Stimulated activated CD4-positive, alpha-beta T cell treated with anti-CD3 and anti-CD28 coated beads, Interleukin-15, amount 100 ng/mL, for 24 hours (primary cell): ENCODE results near the gene OR6C4.
"Not testable (repeated sequence)": the region's sequence is repeated elsewhere in the genome, so short reads cannot be mapped to it uniquely, and the experiment has no call there.

ENCODE experiments used
- DNase-seq: peaks from one replicate; pipeline ENCODE4 v3.0.0-alpha.2; 2020

The OR6C4 gene

DNA sequence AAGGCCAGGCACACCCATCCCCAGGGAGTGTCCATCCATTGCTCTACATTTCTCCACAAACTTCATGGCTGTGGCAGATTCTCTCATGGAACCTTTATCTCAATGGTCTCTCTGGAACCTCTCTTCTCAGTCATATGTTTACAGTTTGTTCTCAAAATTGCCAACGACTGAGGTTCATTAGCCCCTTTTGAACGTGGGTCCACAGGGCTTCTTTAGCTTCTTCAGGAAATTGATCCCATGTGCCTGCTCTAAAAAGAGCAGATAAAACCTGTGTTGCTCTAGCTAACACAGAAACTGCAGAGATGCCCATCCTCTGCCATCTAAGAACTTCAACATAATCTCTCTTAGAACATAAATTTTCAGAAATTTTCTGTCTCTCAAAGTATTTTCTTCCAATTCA, at the start of gene OR6C4:
Gene OR6C4, plus strand, starts transcription at position 301 of the 400 bp plus-strand sequence. CDS start 1,625 bp downstream, outside the sequence.
- no peak for DNase-seq

DNA sequence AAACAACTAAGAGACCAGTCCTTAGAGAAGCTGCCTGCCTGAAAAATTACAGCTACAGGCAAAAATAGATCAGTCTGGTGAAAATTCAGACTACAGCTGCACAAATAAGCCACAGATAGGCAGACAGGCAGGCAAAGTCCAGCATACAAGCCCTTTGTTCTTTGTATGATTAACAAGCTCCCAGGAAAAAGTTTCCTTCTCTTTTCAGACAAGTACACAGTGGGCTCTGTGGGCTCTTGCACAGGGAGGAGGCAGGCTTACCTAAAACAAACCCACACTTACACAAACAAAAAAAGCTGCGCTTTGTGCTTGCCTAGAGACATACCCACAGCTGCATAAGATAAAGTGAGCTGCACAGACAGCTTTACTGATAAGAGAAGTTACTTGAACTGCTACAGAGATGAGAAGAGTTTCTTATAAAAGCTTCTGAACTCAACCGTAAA, 49.6 kb upstream of the OR6C4 start:
- no peak for DNase-seq

DNA sequence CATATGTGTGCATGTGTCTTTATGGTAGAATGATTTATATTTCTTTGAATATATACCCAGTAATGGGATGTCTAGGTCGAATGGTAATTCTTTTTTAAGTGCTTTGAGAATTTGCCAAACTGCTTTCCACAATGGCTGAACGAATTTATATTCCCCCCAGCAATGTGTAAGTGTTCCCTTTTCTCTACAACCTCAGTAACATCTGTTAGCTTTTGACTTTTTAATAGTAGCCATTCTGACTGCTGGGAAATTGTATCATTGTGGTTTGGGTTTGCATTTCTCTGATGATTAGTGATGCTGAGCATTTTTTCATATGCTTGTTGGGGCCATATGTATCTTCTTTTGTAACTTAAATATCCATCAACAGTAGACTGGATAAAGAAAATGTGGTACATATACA, 47.8 kb upstream of the OR6C4 start:
- no peak for DNase-seq

DNA sequence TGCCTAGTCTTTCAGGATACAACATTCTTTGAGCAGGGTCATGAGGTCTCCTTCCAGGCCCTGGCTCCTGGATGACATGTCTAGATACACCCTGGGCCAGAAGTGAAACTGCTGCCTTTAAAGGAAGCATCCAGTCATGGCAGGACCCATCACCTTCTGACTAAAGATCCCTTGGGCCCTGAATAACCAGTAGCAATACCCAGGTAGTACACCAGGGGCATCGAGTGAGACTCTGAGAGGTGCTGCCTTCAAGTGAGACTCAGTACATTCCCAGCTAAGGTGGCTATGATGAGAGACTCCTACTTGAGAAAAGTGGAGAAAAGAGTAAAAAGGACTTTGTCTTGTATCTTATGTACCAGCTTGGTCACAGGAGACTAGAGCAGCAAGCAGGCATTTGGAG, 33.7 kb upstream of the OR6C4 start:
- DNase-seq, result peak; percentile 3

DNA sequence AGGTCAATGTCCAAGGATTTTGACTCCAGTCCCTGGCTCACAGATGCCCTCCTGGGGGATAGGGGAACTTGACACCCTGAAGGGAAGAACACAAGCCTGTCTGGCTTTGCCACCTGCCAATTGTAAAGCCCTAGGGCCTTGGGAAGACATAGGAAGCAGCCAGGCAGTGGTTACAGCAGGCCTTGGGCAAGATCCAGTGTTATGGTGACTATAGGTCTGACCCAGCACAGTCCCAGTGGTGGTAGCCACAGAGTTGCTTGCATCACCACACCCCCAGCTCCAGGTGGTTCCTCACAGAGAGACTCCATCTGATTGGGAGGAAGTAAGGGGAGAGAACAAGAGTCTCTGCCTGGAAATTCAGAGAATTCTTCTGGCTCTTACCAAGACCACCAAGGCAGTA, 33.0 kb upstream of the OR6C4 start:
- DNase-seq, result no peak

DNA sequence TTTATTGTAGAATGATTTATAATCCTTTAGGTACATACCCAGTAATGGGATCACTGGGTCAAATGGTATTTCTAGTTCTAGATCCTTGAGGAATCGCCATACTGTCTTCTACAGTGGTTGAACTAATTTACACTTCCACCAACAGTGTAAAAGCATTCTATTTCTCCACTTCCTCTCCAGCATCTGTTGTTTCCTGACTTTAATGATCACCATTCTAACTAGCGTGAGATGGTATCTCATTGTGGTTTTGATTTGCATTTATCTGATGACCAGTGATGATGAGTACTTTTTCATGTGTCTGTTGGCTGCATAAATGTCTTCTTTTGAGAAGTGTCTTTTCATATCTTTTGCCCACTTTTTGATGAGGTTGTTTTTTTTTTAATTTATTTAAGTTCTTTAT, 1.2 kb upstream of the OR6C4 start:
- not testable (repeated sequence) for DNase-seq

DNA sequence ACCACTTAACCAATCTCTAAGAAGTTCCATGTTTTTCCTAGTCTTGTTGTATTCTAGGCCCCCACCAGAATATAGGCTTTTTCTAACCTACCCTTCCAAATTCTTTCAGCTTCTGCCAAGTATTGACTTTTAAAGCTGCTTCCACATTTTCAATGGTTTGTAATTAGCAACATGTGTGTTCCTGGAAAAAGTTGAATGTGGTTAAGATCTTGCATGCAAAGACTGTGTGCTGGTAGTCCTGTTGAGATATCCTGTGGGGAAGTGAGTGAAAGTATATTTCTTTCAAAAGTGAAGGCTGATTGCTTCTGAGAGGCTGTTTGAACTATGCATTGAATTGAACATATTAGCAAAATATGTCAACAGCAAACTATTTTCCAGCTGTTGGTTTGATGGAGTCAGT, 646 bp upstream of the OR6C4 start:
- DNase-seq, result no peak

DNA sequence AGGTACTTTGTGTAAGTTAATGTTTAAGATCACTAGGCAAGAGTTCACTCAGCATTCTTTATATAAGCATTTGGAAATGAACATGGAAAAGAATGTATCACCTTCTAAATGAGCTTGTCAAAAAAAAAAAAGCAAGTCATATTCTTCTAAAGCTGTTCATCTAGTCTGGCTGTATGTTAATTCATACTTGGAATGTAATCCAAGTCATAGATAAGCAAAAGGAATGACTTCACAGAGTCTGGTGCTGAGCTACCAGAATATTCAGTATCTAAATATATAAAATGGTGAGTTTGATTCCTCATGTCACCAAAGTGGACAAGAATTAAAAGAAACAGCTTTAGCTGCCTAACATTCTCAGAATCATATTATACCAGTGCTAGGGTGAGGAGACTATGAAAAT, 4.9 kb downstream of the OR6C4 start:
- DNase-seq, result no peak

DNA sequence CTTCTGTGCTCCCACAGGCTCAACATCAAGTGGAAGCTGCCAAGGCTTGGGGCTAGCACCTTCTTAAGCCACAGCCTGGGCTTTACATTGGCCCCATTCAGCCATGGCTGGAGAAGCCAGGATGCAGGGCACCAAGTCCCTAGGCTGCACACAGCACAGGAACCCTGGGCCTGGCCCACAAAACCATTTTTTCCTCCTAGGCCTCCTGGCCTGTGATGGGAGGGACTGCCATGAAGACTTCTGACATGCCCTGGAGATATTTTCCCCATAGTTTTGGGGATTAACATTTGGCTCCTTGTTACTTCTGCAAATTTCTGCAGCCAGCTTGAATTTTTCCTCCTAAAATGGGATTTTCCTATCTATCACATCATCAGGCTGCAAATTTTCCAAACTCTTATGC, 20.7 kb downstream of the OR6C4 start:
- DNase-seq, result not testable (repeated sequence)

DNA sequence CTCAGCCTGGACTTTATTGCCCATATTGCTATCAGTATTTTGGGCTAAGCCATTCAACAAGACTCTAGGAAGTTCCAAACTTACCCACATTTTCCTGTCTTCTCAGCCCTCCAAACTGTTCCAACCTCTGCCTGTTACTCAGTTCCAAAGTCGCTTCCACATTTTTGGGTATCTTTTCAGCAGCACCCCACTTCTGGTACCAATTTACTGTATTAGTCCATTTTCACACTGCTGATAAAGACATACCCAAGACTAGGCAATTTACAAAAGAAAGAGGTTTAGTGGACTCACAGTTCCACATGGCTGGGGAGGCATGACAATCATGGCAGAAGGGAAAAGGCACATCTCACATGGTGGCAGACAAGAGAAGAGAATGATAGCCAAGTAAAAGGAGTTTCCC, 21.3 kb downstream of the OR6C4 start:
- DNase-seq, result not testable (repeated sequence)

DNA sequence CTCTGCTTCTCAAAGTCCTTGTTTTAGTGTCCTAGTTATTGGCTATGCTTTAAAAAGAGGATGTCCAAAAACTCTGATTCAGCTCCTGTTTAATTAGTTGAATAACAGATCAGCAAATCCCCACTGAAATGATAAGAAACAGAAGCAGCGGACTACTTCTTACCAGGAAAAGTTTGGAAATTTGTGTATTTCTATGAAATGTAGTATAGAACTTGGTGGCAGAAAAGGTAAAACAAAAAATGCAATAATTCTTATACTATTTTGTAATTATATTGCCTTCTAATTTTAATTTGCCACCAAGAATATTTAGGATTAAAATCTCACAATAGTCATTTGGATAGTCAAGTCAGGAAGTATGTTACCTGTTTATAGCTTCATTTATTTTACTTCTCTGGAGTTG, 22.8 kb downstream of the OR6C4 start, which contains the start of gene OR2AP1:
Gene OR2AP1, plus strand, starts transcription at position 301 of the 400 bp plus-strand sequence. CDS start 1,947 bp downstream, outside the sequence.
- DNase-seq, result no peak

DNA sequence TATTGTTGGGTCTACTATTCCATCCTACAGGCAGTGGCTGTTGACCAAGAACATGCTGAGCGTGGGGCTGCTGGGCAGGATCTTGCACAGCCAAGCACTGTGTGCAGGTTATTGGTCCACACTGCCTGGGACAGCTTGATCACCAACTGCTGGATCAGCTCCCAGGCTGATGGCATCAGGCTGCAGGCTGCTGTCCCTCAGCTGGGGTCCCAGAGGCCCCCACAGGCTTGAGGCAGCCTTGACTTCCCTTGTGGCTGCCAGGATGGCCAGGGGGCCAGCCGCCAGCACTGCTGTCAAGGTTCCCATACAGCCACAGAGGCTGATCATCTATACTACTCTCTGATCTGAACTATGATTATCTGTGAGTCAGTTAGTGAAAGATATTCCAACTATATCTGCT, 32.7 kb downstream of the OR6C4 start:
- no peak for DNase-seq

DNA sequence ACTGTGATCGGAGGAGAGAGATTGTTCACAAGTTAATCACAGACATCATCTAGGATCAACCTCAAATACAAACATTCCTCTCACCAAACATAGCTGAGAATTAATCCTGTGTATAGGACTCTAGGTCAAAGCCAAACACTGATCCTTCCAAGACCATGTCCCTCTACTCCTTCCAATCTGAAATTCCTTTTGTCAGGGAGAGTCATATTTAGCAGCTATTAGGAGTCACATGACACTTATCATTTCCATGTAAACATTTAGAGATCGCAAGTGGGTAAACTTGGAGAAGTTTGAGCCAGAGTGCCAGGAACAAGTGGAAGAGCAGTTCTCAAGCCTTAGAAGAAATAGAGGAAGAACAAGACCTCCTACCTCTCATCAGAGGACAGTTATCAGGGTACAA, 36.4 kb downstream of the OR6C4 start:
- DNase-seq, result no peak

DNA sequence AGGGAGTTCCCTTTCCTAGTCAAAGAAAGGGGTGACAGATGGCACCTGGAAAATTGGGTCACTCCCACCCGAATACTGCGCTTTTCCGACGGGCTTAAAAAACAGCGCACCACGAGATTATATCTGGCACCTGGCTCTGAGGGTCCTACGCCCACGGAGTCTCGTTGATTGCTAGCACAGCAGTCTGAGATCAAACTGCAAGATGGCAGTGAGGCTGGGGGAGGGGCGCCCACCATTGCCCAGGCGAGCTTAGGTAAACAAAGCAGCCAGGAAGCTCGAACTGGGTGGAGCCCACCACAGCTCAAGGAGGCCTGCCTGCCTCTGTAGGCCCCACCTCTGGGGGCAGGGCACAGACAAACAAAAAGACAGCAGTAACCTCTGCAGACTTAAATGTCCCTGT, 40.8 kb downstream of the OR6C4 start:
- not testable (repeated sequence) for DNase-seq
